Caco-2 (cell line): Measurements from ENCODE around the gene ERCC1. TPM values are rescaled to one million over a fixed set of nuclear protein-coding genes. Genes with fewer than 3 reads are reported as not detected.
A peak's percentile ranks its signal among the peaks of the same experiment; 100 is the strongest.

ENCODE experiments used
- BruUV-seq: library from RNA; stranded (reverse); fragments of 400-500 nt; replicated peaks from 2 replicates; lab custom pipeline; 2021; lab: Mats Ljungman, UMichigan
- CTCF ChIA-PET: fragments of 300-600 bp; sonication (Branson Sonifier 250); formaldehyde crosslinking; loops from one replicate; lab custom pipeline; 2022; ENCODE audit warnings: antibody characterized with exemption; lab: Charles Lee
- POLR2A ChIA-PET: fragments of 300-600 bp; sonication (Branson Sonifier 250); formaldehyde crosslinking; loops from one replicate; lab custom pipeline; 2022; ENCODE audit warnings: antibody characterized with exemption; lab: Charles Lee
- DNase-seq, 2 experiments: peaks; one replicate each; pipeline versions ENCODE4 v3.0.0 to v3.0.0-alpha.2; 2020 to 2022
- H3K27me3 ChIP-seq: replicated peaks from 2 replicates; pipeline ENCODE4 v1.6.0; 2011; ENCODE audit warnings: low read length; ENCODE audit not compliant: control insufficient read depth, insufficient read depth
- H3K36me3 ChIP-seq: 2 replicates; pipeline ENCODE4 v1.5.1; 2011; ENCODE audit warnings: low read length; ENCODE audit not compliant: control insufficient read depth, insufficient read depth
- H3K4me1 ChIP-seq: fragments of 250-450 bp; sonication (Bioruptor Pico); 2 replicates; pipeline ENCODE4 v1.5.1; 2020; ENCODE audit warnings: mild to moderate bottlenecking
- H3K4me3 ChIP-seq: 2 replicates; pipeline ENCODE4 v1.5.1; 2011; ENCODE audit warnings: low read depth, mild to moderate bottlenecking, control low read depth, low read length
- H3K9me3 ChIP-seq: fragments of 250-450 bp; sonication (Bioruptor Pico); 2 replicates; pipeline ENCODE4 v1.5.1; 2020; ENCODE audit warnings: mild to moderate bottlenecking, moderate library complexity
- H3K27ac Mint-ChIP-seq: one replicate; pipeline ENCODE4 v1.8.0; 2022; ENCODE audit warnings: mixed read lengths; ENCODE audit not compliant: unreplicated experiment
- H3K27me3 Mint-ChIP-seq: one replicate; pipeline ENCODE4 v1.8.0; 2022; ENCODE audit warnings: mixed read lengths; ENCODE audit not compliant: insufficient read depth, unreplicated experiment
- H3K36me3 Mint-ChIP-seq: one replicate; pipeline ENCODE4 v1.8.0; 2022; ENCODE audit warnings: mild to moderate bottlenecking, mixed read lengths; ENCODE audit not compliant: insufficient read depth, unreplicated experiment
- H3K4me1 Mint-ChIP-seq: one replicate; pipeline ENCODE4 v1.8.0; 2022; ENCODE audit warnings: low read depth, mixed read lengths; ENCODE audit not compliant: unreplicated experiment
- H3K4me3 Mint-ChIP-seq: one replicate; pipeline ENCODE4 v1.8.0; 2022; ENCODE audit warnings: mild to moderate bottlenecking, moderate library complexity, mixed read lengths; ENCODE audit not compliant: unreplicated experiment
- H3K9me3 Mint-ChIP-seq: one replicate; pipeline ENCODE4 v1.8.0; 2022; ENCODE audit warnings: mixed read lengths; ENCODE audit not compliant: unreplicated experiment
- CTCF ChIP-seq, 2 experiments: fragments of 200-600 bp in 1 of 2; IDR thresholded peaks; 1 replicate in 1 of 2; 2 replicates in 1 of 2; pipeline versions ENCODE4 v1.5.1 to v1.8.0; 2011 to 2022; ENCODE audit warnings: antibody characterized with exemption in 1 of 2, control low read depth in 1 of 2, inconsistent platforms in 1 of 2, low read depth in 1 of 2, low read length in 1 of 2, mild to moderate bottlenecking in 1 of 2, moderate library complexity in 1 of 2; ENCODE audit not compliant: insufficient read depth in 1 of 2, severe bottlenecking in 1 of 2, unreplicated experiment in 1 of 2
- intact Hi-C: fragments of 100-400 bp; cut with micrococcal nuclease; formaldehyde crosslinking; loops from one replicate; pipeline ENCODE4 v1.10.0; 2022; ENCODE audit not compliant: unreplicated experiment
- total RNA-seq: library from RNA; stranded (reverse); gene quantifications from 2 replicates; pipeline ENCODE4 v1.2.3, GENCODE V29; 2022

Gene ERCC1
- total RNA-seq, 1 experiment from 2014 or later: 51.0 TPM

- Histone ChIP-seq H3K4me3 (peak within 1 kb of the TSS; percentile 87), H3K9me3 (no peaks in the 10 kb centered on the region), H3K27me3 (no peaks in the 10 kb centered on the region), H3K36me3 (no peaks in the 10 kb centered on the region), H3K4me1 (peaks cover 1% of the 10 kb centered on the region)
- Mint-ChIP-seq H3K27me3 (no peaks in the 10 kb centered on the region), H3K27ac (peak within 1 kb of the TSS; percentile 93), H3K9me3 (no peaks in the 10 kb centered on the region), H3K4me3 (peak within 1 kb of the TSS; percentile 78), H3K4me1 (peaks cover 7% of the 10 kb centered on the region), H3K36me3 (peaks cover 33% of the 10 kb centered on the region)
- intact Hi-C loops: loop anchor here (2.0 kb wide), 1 partner anchor 34 kb away; the partner anchor contains the start of gene PPP1R13L
- DNase-seq: peak; percentile 100
- ChIA-PET POLR2A (interaction anchor here (0.6 to 1.0 kb wide), 2 partner anchors 35 to 331 kb away, joined by 3 read pairs; partner anchors contain the start of gene CLASRP), CTCF (interaction anchor here (0.7 to 0.8 kb wide), 2 partner anchors 69 to 133 kb away, joined by 3 to 6 read pairs; no protein-coding TSS in a partner anchor)
- TSS peak; percentile 91 for BruUV-seq
- TF ChIP-seq CTCF (IDR thresholded peaks at IDR 0.05; ENCODE audit: insufficient read depth in 1 of 2, low read depth in 1 of 2, low read length in 1 of 2, severe bottlenecking in 1 of 2, unreplicated experiment in 1 of 2): no peak
Measured at GRCh38 chr19:45370410-45371204, 53.1 kb downstream of the ERCC1 start, which contains the start of gene ERCC2. ERCC2 (minus strand) TSS chr19:45370573; CDS start chr19:45370540, 33 bp downstream.

DNA sequence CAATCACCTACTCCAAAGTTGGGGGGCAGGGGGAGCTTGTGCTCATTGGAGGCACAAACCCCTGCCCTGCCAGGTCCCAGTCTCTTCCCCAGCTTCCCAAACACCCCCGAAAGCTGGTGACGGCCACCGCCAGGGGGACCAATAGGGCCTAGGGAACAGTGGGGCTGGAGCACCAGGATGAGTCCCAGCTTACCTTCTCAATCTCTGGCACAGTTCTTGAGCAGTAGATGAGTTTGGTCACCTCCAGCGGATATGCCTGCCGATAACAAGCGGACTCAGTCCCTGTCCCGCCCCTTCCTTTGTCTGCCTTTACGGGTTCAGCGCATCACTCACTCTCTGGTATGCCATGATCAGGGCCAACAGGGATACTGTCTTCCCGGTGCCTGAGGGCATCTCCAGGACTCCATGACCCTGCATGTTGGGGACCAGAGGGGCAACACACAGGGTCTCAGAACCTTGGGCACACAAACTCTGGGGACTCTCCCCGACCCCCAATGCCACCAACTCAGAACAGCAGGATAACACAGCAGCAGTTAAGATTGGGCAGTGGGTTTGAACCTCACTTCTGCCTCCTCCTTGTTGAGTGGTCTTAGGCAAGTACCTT lies 54.9 kb downstream of the ERCC1 start:
- ChIA-PET CTCF (interaction anchor here (1.4 kb wide), 1 partner anchor 35 kb away, joined by 3 read pairs; no protein-coding TSS in a partner anchor), POLR2A (no interaction called here)
- Mint-ChIP-seq H3K27me3 (no peaks in the 10 kb centered on the region), H3K4me1 (peaks cover 7% of the 10 kb centered on the region), H3K9me3 (no peaks in the 10 kb centered on the region), H3K4me3 (peak overlapping the region; percentile 38), H3K36me3 (peaks cover 37% of the 10 kb centered on the region), H3K27ac (no peak overlapping the region)
- Histone ChIP-seq H3K4me1 (no peaks in the 10 kb centered on the region), H3K4me3 (no peak overlapping the region), H3K27me3 (no peaks in the 10 kb centered on the region), H3K36me3 (no peaks in the 10 kb centered on the region), H3K9me3 (no peaks in the 10 kb centered on the region)
- no TSS peak for BruUV-seq
- no peak for DNase-seq
- intact Hi-C loops: no loop called here
- no peak for TF ChIP-seq CTCF (IDR thresholded peaks at IDR 0.05; ENCODE audit: insufficient read depth in 1 of 2, low read depth in 1 of 2, low read length in 1 of 2, severe bottlenecking in 1 of 2, unreplicated experiment in 1 of 2)

DNA sequence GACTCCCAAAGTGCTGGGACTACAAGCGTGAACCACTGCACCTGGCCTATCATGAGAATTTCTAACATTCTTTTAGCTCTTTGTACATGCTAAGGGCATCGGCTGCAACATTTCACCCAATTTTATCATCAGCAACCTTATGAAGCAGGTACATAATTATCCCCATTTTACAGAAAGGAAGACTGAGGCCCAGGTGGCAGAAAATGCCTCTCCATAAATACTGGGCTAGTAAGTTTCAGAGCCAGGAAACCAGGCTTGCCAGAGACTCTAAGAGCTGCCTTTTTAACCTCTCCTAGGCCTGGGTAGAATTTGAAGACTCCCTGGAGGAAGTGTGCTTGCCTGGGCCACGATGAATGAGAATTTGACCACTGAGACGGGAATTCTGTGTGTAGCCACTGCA lies 55.6 kb downstream of the ERCC1 start:
- BruUV-seq: no TSS peak
- intact Hi-C loops: no loop called here
- Histone ChIP-seq H3K36me3 (no peaks in the 10 kb centered on the region), H3K4me1 (no peaks in the 10 kb centered on the region), H3K4me3 (no peak overlapping the region), H3K9me3 (no peaks in the 10 kb centered on the region), H3K27me3 (no peaks in the 10 kb centered on the region)
- H3K9me3 Mint-ChIP-seq: no peaks in the 10 kb centered on the region
- H3K27ac Mint-ChIP-seq: no peak overlapping the region
- DNase-seq: no peak
- peaks cover 7% of the 10 kb centered on the region for H3K4me1 Mint-ChIP-seq
- peaks cover 37% of the 10 kb centered on the region for H3K36me3 Mint-ChIP-seq
- H3K4me3 Mint-ChIP-seq: no peak overlapping the region
- H3K27me3 Mint-ChIP-seq: no peaks in the 10 kb centered on the region
- CTCF ChIA-PET: interaction anchor here (1.4 kb wide), 1 partner anchor 36 kb away, joined by 3 read pairs; no protein-coding TSS in a partner anchor
- POLR2A ChIA-PET: no interaction called here
- no peak for TF ChIP-seq CTCF (IDR thresholded peaks at IDR 0.05; ENCODE audit: insufficient read depth in 1 of 2, low read depth in 1 of 2, low read length in 1 of 2, severe bottlenecking in 1 of 2, unreplicated experiment in 1 of 2)
